ENCODE measurements around the gene SLC1A7. TPM values are rescaled to one million over a fixed set of nuclear protein-coding genes. Genes with fewer than 3 reads are reported as not detected.

Gene SLC1A7
- polyA plus RNA-seq, 2 of the 4 experiments (the other 2 are of a cell fraction) = 0.04 to 0.12 TPM

GRCh38 chr1:53131590-53131938 is 10.9 kb downstream of the SLC1A7 start:
- peaks cover 9% of the 10 kb centered on the region; the same call in 2 of the 3 replicates for H3K4me1 ChIP-seq
- TF ChIP-seq CTCF (IDR thresholded peaks at IDR 0.05) (no peak), NPAS2 (CRISPR knock-in tag; IDR thresholded peaks at IDR 0.05; ENCODE audit: borderline replicate concordance) (no peak), ZFP36 (IDR thresholded peaks at IDR 0.05; ENCODE audit: borderline replicate concordance, partially characterized antibody) (no peak), PBX3 (IDR thresholded peaks at IDR 0.05) (no peak), RARB (CRISPR knock-in tag; IDR thresholded peaks at IDR 0.05) (no peak), EHMT2 (IDR thresholded peaks at IDR 0.05; ENCODE audit: low read depth) (no peak), RFX5 (IDR thresholded peaks at IDR 0.05) (no peak), HEYL (CRISPR knock-in tag; IDR thresholded peaks at IDR 0.05) (no peak), RAD21 (conservative IDR thresholded peaks at IDR 0.05 in 1 of 2, IDR thresholded peaks at IDR 0.05 in 1 of 2) (no peak), ESRRA (IDR thresholded peaks at IDR 0.05; ENCODE audit: borderline replicate concordance, low read length) (no peak)
- FAIRE-seq = no peak
- CTCF ChIA-PET = interaction anchor here (1.4 to 2.7 kb wide), 2 partner anchors 10 to 45 kb away, joined by 3 to 13 read pairs; no protein-coding TSS in a partner anchor
- no peak overlapping the region for H3K4me2 ChIP-seq
- no peak overlapping the region for H3K27ac ChIP-seq
- H3K9me3 ChIP-seq = no peaks in the 10 kb centered on the region
- no peak for ATAC-seq
- POLR2A ChIA-PET = no interaction called here
- 95% methylated on average over 2 of the region's 2 CpGs for WGBS (ENCODE audit: missing lambda C conversion rate)
- H3K4me3 ChIP-seq = no peak overlapping the region
- no peak for DNase-seq (ENCODE audit: low read depth in 1 of 2, low spot score in 1 of 2)

- no peak overlapping the region for H3K4me3 ChIP-seq
- WGBS (ENCODE audit: missing lambda C conversion rate) = 73% methylated on average over 9 of the region's 9 CpGs
- DNase-seq (ENCODE audit: low read depth in 1 of 2, low spot score in 1 of 2) (no peak), ATAC-seq (no peak), FAIRE-seq (no peak)
- H3K9me3 ChIP-seq = no peaks in the 10 kb centered on the region
- POLR2A ChIA-PET = no interaction called here
- peaks cover 9% of the 10 kb centered on the region; the same call in 2 of the 3 replicates for H3K4me1 ChIP-seq
- H3K4me2 ChIP-seq = no peak overlapping the region
- CTCF ChIA-PET = interaction anchor here (2.7 kb wide), 1 partner anchor 9 kb away, joined by 13 read pairs; no protein-coding TSS in a partner anchor
- 0 out of 6 replicates have a peak overlapping the region, but pooled peaks of 1 of the 2 experiments have one; percentile 19 for H3K27ac ChIP-seq
- TF ChIP-seq MAZ (IDR thresholded peaks at IDR 0.05; ENCODE audit: borderline replicate concordance, low read depth, low read length) = no peak
- TF ChIP-seq NPAS2 (CRISPR knock-in tag; IDR thresholded peaks at IDR 0.05; ENCODE audit: borderline replicate concordance) = no peak
- TF ChIP-seq NR3C1 (IDR thresholded peaks at IDR 0.05) = no peak
- TF ChIP-seq REST (IDR thresholded peaks at IDR 0.05) = no peak
- no peak for TF ChIP-seq EHF (CRISPR knock-in tag; IDR thresholded peaks at IDR 0.05)
- no peak for TF ChIP-seq SMC3 (IDR thresholded peaks at IDR 0.05)
- TF ChIP-seq ZSCAN20 (CRISPR knock-in tag; IDR thresholded peaks at IDR 0.05) = no peak
- TF ChIP-seq USF2 (IDR thresholded peaks at IDR 0.05) = no peak
- TF ChIP-seq CTCF (IDR thresholded peaks at IDR 0.05) = no peak
- TF ChIP-seq ZNF302 (CRISPR knock-in tag; IDR thresholded peaks at IDR 0.05) = no peak
- no peak for TF ChIP-seq ESRRA (IDR thresholded peaks at IDR 0.05; ENCODE audit: borderline replicate concordance, low read length)
- no peak for TF ChIP-seq ATOH8 (CRISPR knock-in tag; IDR thresholded peaks at IDR 0.05; ENCODE audit: low read depth)
- TF ChIP-seq FOXS1 (CRISPR knock-in tag; IDR thresholded peaks at IDR 0.05) = no peak
- no peak for TF ChIP-seq HOXB5 (CRISPR knock-in tag; IDR thresholded peaks at IDR 0.05)
- no peak for TF ChIP-seq RCOR1 (IDR thresholded peaks at IDR 0.05; ENCODE audit: low read depth, low read length)
- no peak for TF ChIP-seq HEYL (CRISPR knock-in tag; IDR thresholded peaks at IDR 0.05)
- no peak for TF ChIP-seq ELK1 (IDR thresholded peaks at IDR 0.05; ENCODE audit: low read depth, low read length)
Measured at GRCh38 chr1:53130878-53131589, 11.4 kb downstream of the SLC1A7 start.

All from A549 (cell line).